ENCODE data around the gene PITX1.

PITX1 gene

DNA sequence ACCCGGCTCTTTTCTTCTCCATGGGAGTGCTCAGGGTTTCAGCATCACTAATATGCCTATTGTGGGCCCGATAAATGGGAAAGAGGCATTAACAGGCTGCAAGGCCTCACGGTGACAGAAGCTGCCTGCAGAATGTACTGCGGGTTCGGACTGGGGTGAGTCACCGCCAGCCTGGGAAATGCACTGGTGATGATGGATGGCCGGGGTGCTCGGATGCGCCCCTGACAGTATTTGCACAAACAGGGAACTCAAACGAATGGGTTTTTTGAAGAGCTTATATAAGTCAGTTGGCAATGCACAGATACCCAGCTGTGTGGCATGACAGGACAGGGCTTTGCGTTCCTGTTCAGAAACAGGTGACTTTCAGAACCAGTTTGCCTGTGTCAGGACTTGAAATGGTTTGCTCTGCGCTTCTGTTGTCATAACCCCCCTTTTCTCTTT lies 42.0 kb upstream of the PITX1 start:
- Histone ChIP-seq H3K36me3 (no peaks in the 10 kb centered on the region), H3K9me3 (ENCODE audit: severe bottlenecking) (no peaks in the 10 kb centered on the region), H3K27me3 (ENCODE audit: insufficient read depth, low read depth, severe bottlenecking) (no peaks in the 10 kb centered on the region), H3K27ac (no peak overlapping the region), H3K4me3 (ENCODE audit: low read depth, low read length) (no peak overlapping the region)
- TF ChIP-seq, protein P1, sequence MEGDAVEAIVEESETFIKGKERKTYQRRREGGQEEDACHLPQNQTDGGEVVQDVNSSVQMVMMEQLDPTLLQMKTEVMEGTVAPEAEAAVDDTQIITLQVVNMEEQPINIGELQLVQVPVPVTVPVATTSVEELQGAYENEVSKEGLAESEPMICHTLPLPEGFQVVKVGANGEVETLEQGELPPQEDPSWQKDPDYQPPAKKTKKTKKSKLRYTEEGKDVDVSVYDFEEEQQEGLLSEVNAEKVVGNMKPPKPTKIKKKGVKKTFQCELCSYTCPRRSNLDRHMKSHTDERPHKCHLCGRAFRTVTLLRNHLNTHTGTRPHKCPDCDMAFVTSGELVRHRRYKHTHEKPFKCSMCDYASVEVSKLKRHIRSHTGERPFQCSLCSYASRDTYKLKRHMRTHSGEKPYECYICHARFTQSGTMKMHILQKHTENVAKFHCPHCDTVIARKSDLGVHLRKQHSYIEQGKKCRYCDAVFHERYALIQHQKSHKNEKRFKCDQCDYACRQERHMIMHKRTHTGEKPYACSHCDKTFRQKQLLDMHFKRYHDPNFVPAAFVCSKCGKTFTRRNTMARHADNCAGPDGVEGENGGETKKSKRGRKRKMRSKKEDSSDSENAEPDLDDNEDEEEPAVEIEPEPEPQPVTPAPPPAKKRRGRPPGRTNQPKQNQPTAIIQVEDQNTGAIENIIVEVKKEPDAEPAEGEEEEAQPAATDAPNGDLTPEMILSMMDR (IDR thresholded peaks at IDR 0.05; ENCODE audit: low read depth, low read length) = no peak
- no peak for DNase-seq

DNA sequence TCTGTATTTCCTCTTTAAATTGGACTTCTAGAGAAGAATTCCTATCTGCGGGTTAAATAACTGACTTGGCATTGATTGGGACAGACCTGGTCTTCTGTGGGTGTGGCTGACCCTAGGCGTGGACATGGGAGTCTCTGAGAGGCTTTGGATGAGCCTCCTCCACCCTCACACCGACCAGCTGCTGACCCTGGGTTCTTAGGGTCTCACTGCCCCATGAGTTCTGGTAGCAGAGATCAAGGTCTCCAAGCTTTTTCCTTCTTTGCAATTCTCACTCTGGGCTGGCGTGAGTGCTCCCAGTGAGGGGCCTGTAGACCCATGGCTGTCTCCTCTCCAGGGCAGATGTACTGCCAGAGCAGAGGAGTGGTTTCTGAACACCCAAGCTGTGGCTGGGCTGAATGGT lies 41.6 kb upstream of the PITX1 start:
- Histone ChIP-seq H3K9me3 (ENCODE audit: severe bottlenecking) (no peaks in the 10 kb centered on the region), H3K36me3 (no peaks in the 10 kb centered on the region), H3K27ac (no peak overlapping the region), H3K27me3 (ENCODE audit: insufficient read depth, low read depth, severe bottlenecking) (no peaks in the 10 kb centered on the region), H3K4me3 (ENCODE audit: low read depth, low read length) (no peak overlapping the region)
- TF ChIP-seq, protein P1 (IDR thresholded peaks at IDR 0.05; ENCODE audit: low read depth, low read length) = no peak
- DNase-seq = no peak

DNA sequence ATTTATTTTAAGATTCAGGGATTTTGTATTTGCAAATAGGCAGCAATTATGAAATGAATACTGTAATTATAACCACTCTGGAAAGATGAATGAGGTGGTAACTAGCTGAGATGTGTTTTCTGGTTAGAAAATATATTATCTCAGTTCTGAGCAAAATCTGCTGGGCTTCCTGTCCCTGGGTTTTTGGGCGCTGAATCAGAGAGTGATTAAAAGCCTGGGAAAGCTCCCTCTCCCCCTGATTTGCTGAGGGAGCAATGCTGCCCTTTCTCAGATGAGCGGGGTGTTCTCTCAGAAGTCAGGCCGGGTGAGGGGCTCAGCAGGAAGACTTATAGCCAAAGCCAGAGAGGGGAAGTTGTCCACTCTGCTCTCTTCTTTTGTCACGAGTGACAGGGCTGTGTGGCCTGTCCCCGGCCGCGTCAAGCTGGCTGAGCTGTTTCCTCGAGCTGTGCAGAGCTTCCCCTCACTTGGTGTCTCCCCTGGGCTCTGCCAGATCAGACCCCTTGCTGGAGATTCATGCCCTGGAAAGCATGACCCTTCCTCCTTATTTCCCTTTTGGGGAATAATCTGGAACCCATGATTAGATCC lies 39.8 kb upstream of the PITX1 start:
- Histone ChIP-seq H3K27ac (no peak overlapping the region), H3K36me3 (no peaks in the 10 kb centered on the region), H3K4me3 (ENCODE audit: low read depth, low read length) (no peak overlapping the region), H3K9me3 (ENCODE audit: severe bottlenecking) (no peaks in the 10 kb centered on the region), H3K27me3 (ENCODE audit: insufficient read depth, low read depth, severe bottlenecking) (no peaks in the 10 kb centered on the region)
- TF ChIP-seq, protein P1 (IDR thresholded peaks at IDR 0.05; ENCODE audit: low read depth, low read length) = no peak
- no peak for DNase-seq

DNA sequence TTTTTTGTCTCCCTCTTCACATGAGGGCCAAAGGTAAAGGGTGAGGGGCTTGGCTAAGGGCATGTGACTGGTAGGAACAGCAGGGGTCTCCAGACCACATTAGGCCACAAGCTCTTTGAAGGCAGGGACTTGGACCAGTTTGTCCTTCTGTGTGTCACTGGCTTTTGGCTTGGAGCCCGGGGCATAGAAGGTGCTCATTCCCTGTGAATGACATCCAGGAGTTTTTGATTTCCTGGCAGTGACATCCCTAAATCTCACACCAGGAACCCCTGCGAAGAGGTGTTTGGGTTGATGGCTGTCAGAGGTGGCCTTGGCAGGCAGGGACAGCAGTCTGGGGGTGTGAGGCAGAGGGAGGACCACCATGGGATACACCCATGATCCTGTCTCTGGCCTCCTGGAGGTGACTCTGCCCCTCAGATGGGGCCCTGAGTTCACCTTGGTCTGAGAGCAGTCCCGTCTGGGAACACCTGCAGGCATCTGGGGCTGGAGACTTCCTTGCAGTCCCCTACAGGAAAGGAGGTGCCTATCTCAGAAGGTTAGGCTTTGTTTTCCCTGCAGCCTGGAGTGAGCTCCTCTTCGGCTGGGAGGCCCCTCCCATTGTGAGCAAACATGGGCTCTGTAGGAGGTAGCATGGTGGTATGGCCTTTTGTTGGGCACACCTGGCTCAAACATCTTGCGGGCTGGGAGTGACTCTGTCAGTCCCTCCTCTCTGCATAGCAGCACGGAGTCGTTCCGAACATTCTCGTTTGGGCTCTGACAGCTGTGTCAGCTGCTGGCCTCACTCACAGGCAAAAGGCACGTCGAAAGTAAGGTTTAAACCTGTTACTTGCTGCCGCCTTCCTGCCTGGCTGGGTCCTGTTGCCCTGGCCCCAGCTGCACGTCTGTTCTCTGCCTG lies 38.6 kb upstream of the PITX1 start:
- H3K36me3 ChIP-seq = no peaks in the 10 kb centered on the region
- H3K27me3 ChIP-seq (ENCODE audit: insufficient read depth, low read depth, severe bottlenecking) = no peaks in the 10 kb centered on the region
- DNase-seq = no peak

DNA sequence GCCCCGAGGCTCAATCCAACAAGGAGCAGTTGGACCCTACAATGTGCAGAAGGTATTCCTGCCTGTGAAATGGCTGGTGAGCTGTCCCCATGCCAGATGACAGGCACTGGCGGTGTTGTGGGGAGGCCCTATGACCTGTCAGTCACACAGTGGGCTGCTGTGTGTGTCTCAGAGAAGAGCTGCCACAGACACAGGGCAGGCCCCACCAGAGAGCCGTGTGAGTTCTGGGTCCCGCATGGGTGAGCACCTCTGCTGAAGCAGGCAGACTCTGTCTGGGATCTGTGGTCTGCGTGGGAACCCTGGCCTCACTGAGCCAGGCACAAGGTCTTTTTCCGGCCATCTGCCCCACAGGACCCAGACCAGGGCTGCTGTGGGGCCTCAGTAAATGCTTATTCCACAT lies 37.3 kb upstream of the PITX1 start:
- Histone ChIP-seq H3K9me3 (ENCODE audit: severe bottlenecking) (no peaks in the 10 kb centered on the region), H3K27ac (no peak overlapping the region), H3K36me3 (no peaks in the 10 kb centered on the region), H3K4me3 (ENCODE audit: low read depth, low read length) (no peak overlapping the region), H3K27me3 (ENCODE audit: insufficient read depth, low read depth, severe bottlenecking) (no peaks in the 10 kb centered on the region)
- TF ChIP-seq, protein P1 (IDR thresholded peaks at IDR 0.05; ENCODE audit: low read depth, low read length) = no peak
- no peak for DNase-seq

More for the DNA sequence above, 38.6 kb upstream of the PITX1 start:
- no peaks in the 10 kb centered on the region for H3K9me3 ChIP-seq (ENCODE audit: severe bottlenecking)
- H3K27ac ChIP-seq = no peak overlapping the region
- TF ChIP-seq, protein P1 (IDR thresholded peaks at IDR 0.05; ENCODE audit: low read depth, low read length) = no peak
- H3K4me3 ChIP-seq (ENCODE audit: low read depth, low read length) = no peak overlapping the region

Data from WERI-Rb-1 (cell line).